CD4-positive, alpha-beta T cell (primary cell): Measurements from ENCODE around the gene KXD1. TPM values are rescaled to one million over a fixed set of nuclear protein-coding genes. Genes with fewer than 3 reads are reported as not detected.

Source experiments
- ATAC-seq: fragments of 200-7000 bp; cut with Tn5 transposase; one replicate; pipeline ENCODE4 v1.10.0; 2022; ENCODE audit warnings: mild to moderate bottlenecking; ENCODE audit not compliant: poor library complexity
- CTCF ChIA-PET: fragments of 350-600 bp; sonication (Branson Sonifier 250); formaldehyde crosslinking; loops from one replicate; lab custom pipeline; 2021; ENCODE audit warnings: antibody characterized with exemption, inconsistent platforms; lab: Charles Lee
- POLR2A ChIA-PET: fragments of 350-600 bp; sonication (Branson Sonifier 250); formaldehyde crosslinking; loops from one replicate; lab custom pipeline; 2021; ENCODE audit warnings: antibody characterized with exemption, inconsistent platforms; lab: Charles Lee
- DNase-seq, 14 experiments: peaks; one replicate each; pipeline ENCODE4 v3.0.0-alpha.2; 2013 to 2020; ENCODE audit warnings: mixed read lengths in 2 of 14
- H3K27ac ChIP-seq, 2 donors: one replicate each; pipeline versions ENCODE4 v1.5.1 to v1.7.0; 2013; ENCODE audit warnings: low read length in 2 of 2, low read depth in 1 of 2, mild to moderate bottlenecking in 1 of 2
- H3K27me3 ChIP-seq, 2 experiments: 1 replicate in 1 of 2; 2 replicates in 1 of 2; pipeline versions ENCODE4 v1.6.1 to v1.7.0; 2013; ENCODE audit warnings: low read length in 2 of 2, control low read depth in 1 of 2, mild to moderate bottlenecking in 1 of 2, moderate library complexity in 1 of 2; ENCODE audit not compliant: insufficient read depth in 2 of 2, control insufficient read depth in 1 of 2
- H3K36me3 ChIP-seq: one replicate; pipeline ENCODE4 v1.6.1; 2013; ENCODE audit warnings: low read length, control low read depth; ENCODE audit not compliant: insufficient read depth
- H3K4me1 ChIP-seq: one replicate; pipeline ENCODE4 v1.6.1; 2013; ENCODE audit warnings: low read length, control low read depth; ENCODE audit not compliant: insufficient read depth
- H3K4me3 ChIP-seq: one replicate; pipeline ENCODE4 v1.5.1; 2013; ENCODE audit warnings: mild to moderate bottlenecking, low read length, moderate library complexity
- H3K9me3 ChIP-seq, 2 experiments: 1 replicate in 1 of 2; 2 replicates in 1 of 2; pipeline versions ENCODE4 v1.6.1 to v1.7.0; 2013; ENCODE audit warnings: low read length in 2 of 2, mild to moderate bottlenecking in 2 of 2, control low read depth in 1 of 2, moderate library complexity in 1 of 2; ENCODE audit not compliant: control insufficient read depth in 1 of 2, insufficient read depth in 1 of 2
- H3K27ac Mint-ChIP-seq: one replicate; pipeline ENCODE4 v1.8.0; 2020; ENCODE audit warnings: mixed read lengths
- H3K27me3 Mint-ChIP-seq: one replicate; pipeline ENCODE4 v1.8.0; 2021; ENCODE audit warnings: mixed read lengths
- H3K36me3 Mint-ChIP-seq: one replicate; pipeline ENCODE4 v1.8.0; 2021; ENCODE audit warnings: low read depth, mixed read lengths
- H3K4me1 Mint-ChIP-seq: one replicate; pipeline ENCODE4 v1.8.0; 2021; ENCODE audit warnings: low read depth, mixed read lengths
- H3K4me3 Mint-ChIP-seq: one replicate; pipeline ENCODE4 v1.8.0; 2020; ENCODE audit warnings: mild to moderate bottlenecking, mixed read lengths
- H3K9me3 Mint-ChIP-seq: one replicate; pipeline ENCODE4 v1.8.0; 2020; ENCODE audit warnings: mixed read lengths
- CTCF ChIP-seq: fragments of 200-600 bp; IDR thresholded peaks from one replicate; pipeline ENCODE4 v1.8.0; 2022; ENCODE audit warnings: antibody characterized with exemption, mild to moderate bottlenecking
- intact Hi-C, 2 experiments: fragments of 100-400 bp; cut with DNase I in 1 of 2; cut with micrococcal nuclease in 1 of 2; formaldehyde crosslinking; loops; one replicate each; pipeline versions ENCODE4 v1.15.1 to v1.9.0; 2023 to 2025; cut with DNase I, micrococcal nuclease
- total RNA-seq, 174 experiments: library from RNA in 2 of 174; stranded (reverse) in 2 of 174; gene quantifications; one replicate each; pipeline ENCODE4 v1.2.3 and lab custom pipeline; 2021 to 2026

KXD1 gene
- total RNA-seq, 2 experiments from 2014 or later, result 64.2 to 66.9 TPM

- Mint-ChIP-seq H3K36me3 (peaks cover 63% of the 10 kb centered on the region), H3K27ac (no peak overlapping the region), H3K9me3 (no peaks in the 10 kb centered on the region), H3K4me1 (peaks cover 26% of the 10 kb centered on the region), H3K4me3 (no peak overlapping the region), H3K27me3 (no peaks in the 10 kb centered on the region)
- no peak for DNase-seq
- no peak overlapping the region for H3K27ac ChIP-seq
- no peaks in the 10 kb centered on the region for H3K9me3 ChIP-seq
- no peak for TF ChIP-seq CTCF
- no peaks in the 10 kb centered on the region for H3K27me3 ChIP-seq
- no peak overlapping the region for H3K4me3 ChIP-seq
- peaks cover 51% of the 10 kb centered on the region for H3K36me3 ChIP-seq
- CTCF ChIA-PET, result no interaction called here
- ATAC-seq, result no peak
- H3K4me1 ChIP-seq, result peaks cover 25% of the 10 kb centered on the region
- intact Hi-C loops, result no loop called here
- POLR2A ChIA-PET, result no interaction called here
These were observed 4.4 kb downstream of the KXD1 start for GRCh38 chr19:18562086-18562485.

GRCh38 chr19:18566953-18567352 is 9.3 kb downstream of the KXD1 start:
- H3K9me3 Mint-ChIP-seq, result no peaks in the 10 kb centered on the region
- Histone ChIP-seq H3K9me3 (no peaks in the 10 kb centered on the region), H3K4me3 (no peak overlapping the region), H3K27me3 (no peaks in the 10 kb centered on the region), H3K4me1 (peaks cover 9% of the 10 kb centered on the region), H3K36me3 (peaks cover 69% of the 10 kb centered on the region), H3K27ac (no peak overlapping the region)
- DNase-seq (no peak), ATAC-seq (no peak)
- H3K27me3 Mint-ChIP-seq, result no peaks in the 10 kb centered on the region
- H3K4me1 Mint-ChIP-seq, result peaks cover 9% of the 10 kb centered on the region
- CTCF ChIA-PET, result no interaction called here
- peaks cover 72% of the 10 kb centered on the region for H3K36me3 Mint-ChIP-seq
- TF ChIP-seq CTCF, result no peak
- H3K4me3 Mint-ChIP-seq, result no peak overlapping the region
- POLR2A ChIA-PET, result interaction anchor here (1.6 kb wide), 1 partner anchor 9 kb away, joined by 6 read pairs; the partner anchor contains the start of gene KXD1
- intact Hi-C loops, result no loop called here
- H3K27ac Mint-ChIP-seq, result no peak overlapping the region

- CTCF ChIA-PET, result no interaction called here
- no peaks in the 10 kb centered on the region for H3K9me3 Mint-ChIP-seq
- peaks cover 76% of the 10 kb centered on the region for H3K36me3 Mint-ChIP-seq
- intact Hi-C loops, result no loop called here
- H3K4me3 ChIP-seq, result no peak overlapping the region
- no peaks in the 10 kb centered on the region for H3K9me3 ChIP-seq
- H3K27me3 ChIP-seq, result no peaks in the 10 kb centered on the region
- no peak overlapping the region for H3K27ac Mint-ChIP-seq
- peaks cover 23% of the 10 kb centered on the region for H3K4me1 ChIP-seq
- no peak for ATAC-seq
- POLR2A ChIA-PET, result interaction anchor here (1.1 to 4.5 kb wide), 3 partner anchors 10 to 20 kb away, joined by 3 to 87 read pairs (median 6); partner anchors contain the start of genes KXD1 and REX1BD
- H3K4me1 Mint-ChIP-seq, result peaks cover 20% of the 10 kb centered on the region
- H3K4me3 Mint-ChIP-seq, result no peak overlapping the region
- no peak overlapping the region for H3K27ac ChIP-seq
- H3K36me3 ChIP-seq, result peaks cover 61% of the 10 kb centered on the region
- DNase-seq, result no peak
- H3K27me3 Mint-ChIP-seq, result no peaks in the 10 kb centered on the region
- TF ChIP-seq CTCF, result no peak
These were observed 10.7 kb downstream of the KXD1 start for GRCh38 chr19:18568367-18568766.
